NCI-H2107 treated with DMSO at 0.1 percent for 48 hours (cell line): ENCODE results near the gene VPS37D.
"Not testable (repeated sequence)": the region's sequence is repeated elsewhere in the genome, so short reads cannot be mapped to it uniquely, and the experiment has no call there.

ENCODE experiments used
- DNase-seq: peaks from one replicate; lab custom pipeline; 2025; ENCODE audit not compliant: unreplicated experiment; lab: John Stamatoyannopoulos, UW

The VPS37D gene

DNA sequence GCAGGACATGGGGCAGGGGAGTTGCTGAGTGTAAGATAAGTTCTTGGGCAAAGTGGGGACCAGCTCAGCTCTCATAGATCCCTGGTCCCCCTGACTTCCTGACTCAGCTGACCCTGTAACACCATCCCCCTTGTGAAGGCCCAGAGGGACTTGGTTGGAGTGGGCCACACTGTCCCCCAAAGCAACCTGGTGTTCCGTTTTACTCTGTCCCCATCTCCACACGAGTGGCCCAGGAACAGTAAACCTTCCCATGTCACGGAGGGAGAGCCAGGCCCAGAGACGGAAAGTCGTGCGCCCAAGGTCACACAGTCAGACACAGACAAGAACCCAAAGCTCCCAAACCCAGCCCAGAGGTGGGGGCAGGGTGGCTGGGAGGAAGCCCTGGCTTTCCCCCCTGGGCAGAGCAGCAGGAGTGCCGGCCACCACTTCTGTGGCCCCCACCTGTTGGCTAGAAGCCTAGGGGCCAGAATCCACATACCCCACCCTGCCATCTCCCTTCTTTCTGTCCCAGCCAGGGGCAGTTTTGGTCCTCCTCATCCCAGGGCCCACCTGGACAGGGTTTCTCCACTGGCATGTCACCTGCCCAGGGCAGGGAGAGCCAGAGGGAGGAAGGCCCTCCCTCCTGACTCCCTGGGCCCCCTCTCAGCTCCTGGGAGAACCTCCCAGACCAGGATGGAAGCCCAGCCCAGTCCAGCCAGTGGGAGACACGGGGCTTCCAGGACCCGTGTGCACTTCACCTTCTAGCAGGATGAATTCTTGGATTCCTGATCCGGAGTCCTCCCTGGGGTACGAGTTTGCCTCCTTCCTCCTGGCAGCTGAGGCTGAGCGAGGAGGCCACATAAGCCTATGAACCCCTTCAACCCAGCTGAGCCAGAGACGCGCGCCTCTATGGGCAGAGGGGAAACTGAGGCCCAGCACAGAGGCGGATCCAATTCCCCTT is 20.6 kb upstream of the VPS37D start:
- no peak for DNase-seq

DNA sequence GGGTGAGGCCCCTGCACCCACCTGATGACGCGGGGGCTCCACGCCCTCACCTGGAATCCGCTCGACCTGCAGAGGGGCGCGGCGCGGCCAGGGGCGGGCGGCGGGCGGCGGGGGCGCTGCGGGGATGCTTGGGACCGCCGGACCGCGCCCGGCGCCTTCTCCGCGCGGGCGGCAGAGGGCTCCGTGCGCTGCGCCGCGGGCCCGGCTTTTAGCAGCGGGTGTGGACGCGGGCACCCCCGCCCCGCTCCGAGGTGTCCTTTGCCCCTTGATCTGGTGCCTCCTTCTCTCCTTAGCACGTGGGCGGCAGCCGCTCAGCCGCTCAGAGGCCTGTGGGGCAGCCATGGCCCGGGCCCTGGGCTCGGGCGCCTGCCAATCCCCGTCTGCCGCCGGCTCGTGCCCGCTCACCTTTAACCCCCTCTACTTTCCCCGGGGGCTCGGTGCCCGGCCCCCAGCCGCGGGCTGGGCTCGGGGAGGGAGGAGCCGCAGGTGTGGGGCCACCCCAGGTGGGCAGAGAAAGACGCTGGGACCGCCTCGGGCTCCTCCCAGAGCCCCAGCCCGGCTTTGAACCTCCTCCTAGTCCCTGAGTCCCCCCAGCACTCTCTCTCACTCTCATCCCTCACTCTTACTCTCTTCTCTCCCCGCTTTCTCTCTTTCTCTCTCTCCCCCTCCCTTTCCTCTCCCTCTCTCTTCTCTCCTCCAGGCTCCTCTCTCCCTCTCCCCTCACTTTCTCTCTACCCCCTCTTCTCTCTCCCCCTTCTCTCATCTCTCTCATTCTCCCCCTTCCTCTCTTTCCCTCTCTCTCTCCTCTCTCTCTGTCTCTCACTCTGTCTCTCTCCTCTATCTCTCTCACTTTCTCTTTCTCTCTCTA is 19.7 kb upstream of the VPS37D start:
- no peak for DNase-seq

DNA sequence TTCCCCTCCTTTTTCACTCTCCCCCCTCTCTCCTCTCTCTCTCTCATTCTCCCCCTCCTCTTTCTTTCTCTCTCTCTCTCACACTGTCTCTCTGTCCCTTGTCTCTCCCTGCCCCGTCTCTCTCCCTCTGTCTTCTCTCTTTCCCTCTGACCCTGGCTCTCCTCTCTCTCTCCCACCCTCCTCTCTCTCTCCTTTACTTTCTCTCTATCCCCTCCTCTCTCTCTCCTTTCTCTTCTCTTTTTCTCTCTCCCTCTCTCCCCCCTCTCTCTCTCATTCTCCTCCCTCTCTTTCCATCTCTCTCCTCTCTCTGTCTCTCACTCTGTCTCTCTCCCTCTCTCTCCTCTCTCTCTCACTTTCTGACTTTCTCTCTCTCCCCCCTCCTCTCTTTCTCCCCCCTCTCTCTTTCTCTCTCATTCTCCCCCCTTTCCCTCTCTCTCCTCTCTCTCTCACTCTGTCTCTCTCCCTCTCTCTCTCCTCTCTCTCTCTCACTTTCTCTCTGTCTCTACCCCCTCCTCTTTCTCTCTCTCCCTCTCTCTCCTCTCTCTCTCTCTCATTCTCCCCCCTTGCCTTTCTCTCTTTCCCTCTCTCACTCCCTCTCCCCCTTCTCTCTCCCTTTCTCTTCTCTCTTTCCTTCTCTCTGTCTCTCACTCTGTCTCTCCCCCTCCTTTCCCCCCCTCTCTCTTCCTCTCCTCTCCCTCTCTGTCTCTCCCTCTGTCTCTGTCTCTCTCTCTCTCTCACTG is 18.9 kb upstream of the VPS37D start:
- no peak for DNase-seq

DNA sequence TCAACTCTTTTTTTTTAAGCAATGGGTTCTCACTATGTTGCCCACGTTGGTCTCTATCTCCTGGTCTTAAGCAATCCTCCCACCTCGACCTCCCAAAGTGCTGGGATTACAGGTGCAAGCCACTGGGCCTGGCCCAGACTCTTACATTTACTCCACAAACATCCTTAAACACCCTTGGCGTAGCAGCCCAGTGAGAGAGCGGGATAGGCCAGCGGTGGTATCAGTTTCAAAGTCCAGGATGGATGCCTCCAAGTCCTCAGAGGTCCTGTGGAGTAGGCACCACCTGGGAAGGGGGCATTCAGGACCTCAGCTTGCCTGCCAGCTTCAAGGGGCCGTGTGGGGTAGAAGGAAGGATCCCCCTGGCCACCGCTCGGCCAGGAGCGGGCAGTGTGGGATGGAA is 18.1 kb upstream of the VPS37D start:
- no peak for DNase-seq

DNA sequence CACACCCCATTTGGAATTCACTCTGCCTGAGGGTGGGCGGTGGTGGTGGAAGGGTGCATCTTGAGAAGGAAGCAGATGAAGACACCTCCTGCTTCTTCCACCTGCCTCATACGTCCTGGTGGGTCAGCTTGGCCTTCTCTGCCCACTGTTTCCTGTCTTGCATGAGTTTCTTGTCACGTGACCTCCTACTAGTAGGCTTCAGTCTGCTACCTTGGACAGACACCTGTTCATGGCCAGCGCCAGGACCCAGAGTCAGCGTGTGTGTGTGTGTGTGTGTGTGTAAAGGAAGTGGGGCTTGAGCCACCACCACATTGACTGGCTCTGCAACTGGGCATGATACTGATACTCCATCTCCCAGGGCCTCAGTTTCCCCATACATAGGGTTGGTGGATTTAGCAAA is 17.1 kb upstream of the VPS37D start:
- DNase-seq: no peak

DNA sequence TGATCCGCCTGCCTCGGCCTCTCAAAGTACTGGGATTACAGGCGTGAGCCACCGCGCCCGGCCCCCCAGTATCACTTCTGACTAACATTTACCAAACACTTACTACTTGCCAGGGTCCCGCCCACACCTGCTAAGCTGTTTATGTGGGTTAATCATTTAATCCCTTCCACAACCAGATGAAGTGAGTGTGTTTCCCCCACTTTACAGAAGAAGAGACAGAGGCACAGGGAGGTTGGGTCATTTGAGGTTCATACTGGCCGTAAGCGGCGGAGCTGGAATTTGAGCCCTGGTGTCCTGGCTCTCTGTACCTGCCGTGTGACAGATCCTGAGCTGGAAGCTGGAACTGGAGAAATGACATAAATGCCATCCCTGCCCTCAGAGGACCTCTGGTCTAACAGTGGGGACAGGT is 15.1 kb upstream of the VPS37D start:
- no peak for DNase-seq

DNA sequence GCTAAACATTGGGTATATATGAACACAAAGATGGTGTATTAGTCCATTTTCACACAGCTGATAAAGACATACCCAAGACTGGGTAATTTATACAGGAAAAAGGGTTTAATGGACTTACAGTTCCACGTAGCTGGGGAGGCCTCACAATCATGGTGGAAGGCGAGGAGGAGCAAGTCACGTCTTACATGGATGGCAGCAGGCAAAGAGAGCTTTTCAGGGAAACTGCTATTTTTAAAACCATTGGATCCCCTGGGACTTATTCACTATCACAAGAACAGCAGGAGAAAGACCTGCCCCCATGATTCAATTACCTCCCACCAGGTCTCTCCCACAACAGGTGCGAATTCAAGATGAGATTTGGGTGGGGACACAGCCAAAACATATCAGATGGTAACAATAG is 12.3 kb upstream of the VPS37D start:
- not testable (repeated sequence) for DNase-seq

- DNase-seq: no peak
Observed at GRCh38 chr7:73659983-73660382, 7.6 kb upstream of the VPS37D start.

DNA sequence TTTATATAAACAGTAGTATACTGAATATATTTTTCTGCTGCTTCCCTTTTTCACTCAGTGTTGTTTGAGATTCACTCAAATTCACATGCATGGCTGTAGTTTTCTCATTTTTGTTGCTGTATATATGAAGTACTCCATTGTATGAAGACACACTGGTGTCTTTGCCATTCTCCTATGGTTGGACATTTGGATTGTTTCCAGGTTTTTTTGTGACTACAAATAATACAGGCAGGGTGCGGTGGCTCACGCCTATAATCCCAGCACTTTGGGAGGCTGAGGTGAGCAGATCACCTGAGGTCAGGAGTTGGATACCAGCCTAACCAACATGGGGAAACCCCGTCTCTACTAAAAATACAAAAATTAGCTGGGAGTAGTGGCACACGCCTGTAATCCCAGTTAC is 7.0 kb upstream of the VPS37D start:
- DNase-seq: not testable (repeated sequence)

GRCh38 chr7:73663033-73663432 is 4.6 kb upstream of the VPS37D start:
- no peak for DNase-seq

GRCh38 chr7:73668103-73668885 is 663 bp downstream of the VPS37D start:
- no peak for DNase-seq

- DNase-seq: no peak
Observed at GRCh38 chr7:73668886-73669230, 1.2 kb downstream of the VPS37D start.

- DNase-seq: no peak
Observed at GRCh38 chr7:73669288-73669701, 1.7 kb downstream of the VPS37D start.

DNA sequence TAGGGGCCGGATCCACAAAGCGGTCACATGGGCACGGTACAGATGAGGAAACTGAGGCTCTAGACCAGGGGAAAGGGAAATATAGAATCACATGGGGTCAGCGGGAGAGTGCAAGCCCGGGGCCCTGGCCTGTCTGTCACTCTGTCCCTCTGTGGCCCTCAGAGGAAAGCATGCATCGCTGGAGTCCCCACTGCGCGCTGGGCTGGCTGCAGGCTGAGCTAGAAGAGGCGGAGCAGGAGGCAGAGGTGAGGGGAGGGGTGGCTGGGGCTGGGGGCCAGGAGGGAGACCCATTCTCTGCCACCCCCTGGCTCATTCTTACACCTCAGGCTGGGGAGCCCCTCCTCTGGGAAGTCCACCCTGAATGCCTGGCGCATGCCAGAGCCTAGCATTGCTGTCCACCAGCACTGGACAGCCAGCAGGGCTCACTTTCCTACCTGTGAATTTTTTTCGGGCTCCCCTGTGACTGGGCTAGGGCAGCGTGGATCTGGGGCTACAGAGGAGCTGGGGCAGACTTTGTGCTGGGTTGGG is 2.3 kb downstream of the VPS37D start:
- DNase-seq: no peak

GRCh38 chr7:73671322-73671661 is 3.7 kb downstream of the VPS37D start:
- DNase-seq: no peak

DNA sequence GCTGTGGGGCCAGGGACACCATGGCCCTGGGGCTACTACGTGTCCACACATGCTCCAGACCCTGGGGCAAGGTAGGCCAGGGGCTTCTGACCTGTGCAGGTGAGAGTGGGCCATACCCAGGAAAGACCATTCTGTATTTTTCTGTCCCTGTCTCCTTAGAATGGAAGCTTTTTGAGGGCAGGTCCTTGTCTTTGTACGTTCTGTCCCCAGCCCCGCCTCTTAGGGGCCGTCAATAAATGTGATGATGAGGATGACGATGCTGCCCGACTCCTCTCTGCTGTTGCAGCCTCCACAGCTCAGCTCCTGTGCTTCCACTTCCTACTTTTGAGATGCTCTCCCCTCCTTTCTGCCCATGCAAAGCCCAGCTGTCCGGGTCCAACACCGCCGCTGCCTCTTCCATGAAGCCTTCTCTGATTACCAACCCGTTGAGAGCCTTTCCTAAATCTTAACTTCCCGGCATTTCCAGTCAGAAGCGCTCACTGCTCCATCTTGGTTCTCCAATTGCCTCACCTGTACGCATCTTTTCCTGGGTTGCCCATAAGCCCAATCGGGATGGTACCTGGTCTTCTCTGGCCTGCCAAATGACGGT is 4.3 kb downstream of the VPS37D start:
- no peak for DNase-seq

GRCh38 chr7:73674468-73675124 is 7.0 kb downstream of the VPS37D start:
- DNase-seq: no peak

GRCh38 chr7:73676062-73676461 is 8.4 kb downstream of the VPS37D start:
- DNase-seq: not testable (repeated sequence)

- DNase-seq: no peak
Observed at GRCh38 chr7:73678862-73679261, 11.2 kb downstream of the VPS37D start.

DNA sequence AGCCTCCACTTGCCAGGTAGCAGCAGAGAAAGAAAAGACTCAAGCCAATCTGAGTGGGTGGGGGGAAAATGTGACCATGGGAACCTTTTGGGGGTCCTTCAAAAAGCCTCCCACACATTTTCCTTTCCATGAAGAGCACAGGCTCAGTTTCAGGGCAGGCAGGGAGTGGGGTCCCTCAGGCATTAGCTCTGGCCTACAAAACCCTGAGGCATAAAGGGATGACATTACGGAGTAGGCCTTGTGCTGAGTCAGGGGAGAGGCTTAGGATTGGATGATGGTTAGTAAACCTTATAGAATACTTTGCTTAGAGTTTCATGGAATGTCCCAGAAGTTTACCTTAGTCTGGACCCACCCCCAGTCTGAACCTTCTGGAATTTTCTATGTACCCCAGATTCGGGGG is 12.1 kb downstream of the VPS37D start:
- DNase-seq: no peak
